Lung (tissue), 12 donors: Measurements from ENCODE around the gene B4GALT2. TPM values are rescaled to one million over a fixed set of nuclear protein-coding genes. Genes with fewer than 3 reads are reported as not detected.

Experiments
- ATAC-seq: fragments of 200-7000 bp; cut with Tn5 transposase; one replicate; pipeline ENCODE4 v1.9.1; 2020; ENCODE audit warnings: moderate number of reproducible peaks; ENCODE audit not compliant: insufficient read depth, low FRiP score
- DNase-seq, 3 donors: peaks; one replicate each; pipeline ENCODE4 v3.0.0-alpha.2; 2013 to 2017
- H3K27ac ChIP-seq, 2 donors: one replicate each; pipeline ENCODE4 v1.5.1; 2013; ENCODE audit warnings: mild to moderate bottlenecking in 2 of 2, moderate library complexity in 2 of 2, control low read depth in 1 of 2, inconsistent platforms in 1 of 2, low read depth in 1 of 2, low read length in 1 of 2
- H3K27me3 ChIP-seq, 3 donors: one replicate each; pipeline ENCODE4 v1.5.1; 2013; ENCODE audit warnings: low read length in 2 of 3; ENCODE audit not compliant: control insufficient read depth in 3 of 3, insufficient read depth in 3 of 3
- H3K36me3 ChIP-seq, 4 donors: one replicate each; pipeline ENCODE4 v1.5.1; 2013; ENCODE audit warnings: low read length in 4 of 4, mild to moderate bottlenecking in 1 of 4, moderate library complexity in 1 of 4; ENCODE audit not compliant: control insufficient read depth in 4 of 4, insufficient read depth in 4 of 4
- H3K4me1 ChIP-seq, 5 donors: one replicate each; pipeline ENCODE4 v1.5.1; 2013; ENCODE audit warnings: low read length in 5 of 5, mild to moderate bottlenecking in 2 of 5, moderate library complexity in 1 of 5; ENCODE audit not compliant: control insufficient read depth in 5 of 5, insufficient read depth in 5 of 5
- H3K4me3 ChIP-seq: one replicate; pipeline ENCODE4 v1.5.1; 2013; ENCODE audit warnings: mild to moderate bottlenecking, control low read depth, moderate library complexity
- H3K9ac ChIP-seq, 2 donors: one replicate each; pipeline ENCODE4 v1.5.1; 2013; ENCODE audit warnings: low read length in 2 of 2, control low read depth in 1 of 2; ENCODE audit not compliant: insufficient read depth in 1 of 2
- H3K9me3 ChIP-seq, 4 donors: one replicate each; pipeline ENCODE4 v1.5.1; 2013; ENCODE audit warnings: low read length in 3 of 4, mild to moderate bottlenecking in 1 of 4, moderate library complexity in 1 of 4; ENCODE audit not compliant: control insufficient read depth in 4 of 4, insufficient read depth in 3 of 4
- WGBS, 2 donors: extraction: QIAGEN DNeasy Blood & Tissue Kit; methylation state at CpG; one replicate each; pipeline ENCODE4 v1.1.7; 2013; 5-methylcytosine and 5-hydroxymethylcytosine counted together
- polyA plus RNA-seq, 2 donors: library from polyadenylated mRNA; stranded (reverse); fragments of 200-250 nt; gene quantifications; one replicate each; pipeline ENCODE4 v1.2.1, GENCODE V29; 2013
- total RNA-seq, 2 donors: library from RNA; depleted of rRNA in 1 of 2; stranded (reverse); fragments of >200 nt in 1 of 2; gene quantifications; one replicate each; pipeline ENCODE4 v1.2.1, GENCODE V29; 2014 to 2021
- TF ChIP-seq, protein P1 (sequence below): IDR thresholded peaks from 2 replicates; pipeline ENCODE4 v1.5.1; 2012; ENCODE audit warnings: mild to moderate bottlenecking; ENCODE audit errors: control extremely low read depth, extremely low read depth
- donor health status: control.
- donor health status: control.
- donor health status: Bipolar disorder and iron deficiency.
- donor health status: healthy.
- donor health status: DM: yes; HTN: yes; CAD: no.

The B4GALT2 gene
- total and polyA plus RNA-seq, 4 donors = 13.6 to 40.9 (median 30.5) TPM

DNA sequence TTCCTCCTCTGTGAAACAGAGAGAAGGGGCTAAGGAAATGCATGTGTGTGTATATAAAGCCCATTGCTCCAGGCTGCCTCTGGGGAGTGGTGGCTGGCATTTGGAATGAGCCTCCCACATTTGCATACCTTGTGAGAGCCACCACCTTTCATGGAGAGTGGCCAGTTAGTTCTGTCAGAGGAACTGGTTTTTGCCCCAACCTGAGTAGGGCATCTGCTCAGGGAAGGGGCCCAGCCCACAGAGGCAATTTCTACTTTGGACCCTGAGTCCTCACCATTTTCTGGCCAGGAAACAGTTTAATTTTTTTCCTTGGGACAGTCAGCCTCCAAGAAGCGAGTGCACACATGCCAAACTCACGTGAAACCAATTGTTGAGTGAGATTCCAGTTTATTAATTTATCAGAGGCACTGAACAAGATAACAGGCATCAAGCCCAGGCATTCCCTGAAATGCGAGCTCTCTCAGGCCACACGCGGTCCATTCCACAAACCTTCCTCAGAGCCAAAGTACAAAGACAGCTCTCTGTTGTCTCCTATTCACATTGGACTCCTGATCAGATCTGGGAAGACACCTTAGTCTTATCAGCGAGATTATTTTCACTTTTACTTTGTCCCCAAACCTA lies 53.3 kb downstream of the B4GALT2 start:
- no peak overlapping the region for H3K9ac ChIP-seq
- DNase-seq = no peak
- ATAC-seq = no peak
- peaks cover 0 to 49% (median 13%) of the 10 kb centered on the region in 5 donors for H3K4me1 ChIP-seq
- no peak overlapping the region for H3K4me3 ChIP-seq
- TF ChIP-seq, protein P1, sequence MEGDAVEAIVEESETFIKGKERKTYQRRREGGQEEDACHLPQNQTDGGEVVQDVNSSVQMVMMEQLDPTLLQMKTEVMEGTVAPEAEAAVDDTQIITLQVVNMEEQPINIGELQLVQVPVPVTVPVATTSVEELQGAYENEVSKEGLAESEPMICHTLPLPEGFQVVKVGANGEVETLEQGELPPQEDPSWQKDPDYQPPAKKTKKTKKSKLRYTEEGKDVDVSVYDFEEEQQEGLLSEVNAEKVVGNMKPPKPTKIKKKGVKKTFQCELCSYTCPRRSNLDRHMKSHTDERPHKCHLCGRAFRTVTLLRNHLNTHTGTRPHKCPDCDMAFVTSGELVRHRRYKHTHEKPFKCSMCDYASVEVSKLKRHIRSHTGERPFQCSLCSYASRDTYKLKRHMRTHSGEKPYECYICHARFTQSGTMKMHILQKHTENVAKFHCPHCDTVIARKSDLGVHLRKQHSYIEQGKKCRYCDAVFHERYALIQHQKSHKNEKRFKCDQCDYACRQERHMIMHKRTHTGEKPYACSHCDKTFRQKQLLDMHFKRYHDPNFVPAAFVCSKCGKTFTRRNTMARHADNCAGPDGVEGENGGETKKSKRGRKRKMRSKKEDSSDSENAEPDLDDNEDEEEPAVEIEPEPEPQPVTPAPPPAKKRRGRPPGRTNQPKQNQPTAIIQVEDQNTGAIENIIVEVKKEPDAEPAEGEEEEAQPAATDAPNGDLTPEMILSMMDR = no peak
- H3K27ac ChIP-seq = peak overlapping the region in 1 of 2 donors; percentile 55
- no peaks in the 10 kb centered on the region for H3K36me3 ChIP-seq
- no peaks in the 10 kb centered on the region for H3K9me3 ChIP-seq
- 54 to 83% methylated on average over 6 of the region's 6 CpGs for WGBS, 2 donors
- no peaks in the 10 kb centered on the region for H3K27me3 ChIP-seq

DNA sequence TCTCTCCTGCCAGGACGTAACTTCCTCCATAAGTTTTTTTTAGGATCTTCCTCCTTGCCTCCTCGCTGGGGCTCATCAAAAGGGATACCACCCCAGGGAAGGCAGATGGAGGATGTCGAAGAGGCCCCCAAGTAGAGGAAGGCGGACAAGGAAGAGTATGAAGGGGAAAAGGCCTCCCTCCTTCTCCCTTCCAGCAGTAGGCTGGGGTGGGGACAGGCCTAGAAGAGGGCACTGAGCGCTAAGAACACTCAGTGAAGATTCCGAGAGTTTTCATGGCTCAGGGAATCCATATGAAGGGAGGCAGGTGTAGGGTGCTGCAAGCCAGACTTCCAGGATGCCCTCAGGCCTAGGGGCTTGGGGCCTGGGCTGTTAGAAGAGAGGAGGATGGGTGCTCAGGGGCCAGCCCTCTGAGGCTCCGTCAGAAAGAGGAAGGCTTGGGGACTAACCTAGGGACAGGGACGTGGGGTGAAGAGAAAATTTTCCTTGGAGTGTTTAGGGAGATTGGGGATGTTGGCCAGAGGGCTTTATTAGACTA lies 54.1 kb downstream of the B4GALT2 start:
- WGBS, 2 donors = 78 to 87% methylated on average over 8 of the region's 8 CpGs
- no peak overlapping the region for H3K9ac ChIP-seq
- H3K4me1 ChIP-seq = peaks cover 0 to 49% (median 12%) of the 10 kb centered on the region in 5 donors
- TF ChIP-seq, protein P1 = no peak
- DNase-seq = no peak
- ATAC-seq = no peak
- H3K27ac ChIP-seq = no peak overlapping the region
- no peaks in the 10 kb centered on the region for H3K9me3 ChIP-seq
- H3K36me3 ChIP-seq = no peaks in the 10 kb centered on the region
- H3K4me3 ChIP-seq = no peak overlapping the region
- no peaks in the 10 kb centered on the region for H3K27me3 ChIP-seq

DNA sequence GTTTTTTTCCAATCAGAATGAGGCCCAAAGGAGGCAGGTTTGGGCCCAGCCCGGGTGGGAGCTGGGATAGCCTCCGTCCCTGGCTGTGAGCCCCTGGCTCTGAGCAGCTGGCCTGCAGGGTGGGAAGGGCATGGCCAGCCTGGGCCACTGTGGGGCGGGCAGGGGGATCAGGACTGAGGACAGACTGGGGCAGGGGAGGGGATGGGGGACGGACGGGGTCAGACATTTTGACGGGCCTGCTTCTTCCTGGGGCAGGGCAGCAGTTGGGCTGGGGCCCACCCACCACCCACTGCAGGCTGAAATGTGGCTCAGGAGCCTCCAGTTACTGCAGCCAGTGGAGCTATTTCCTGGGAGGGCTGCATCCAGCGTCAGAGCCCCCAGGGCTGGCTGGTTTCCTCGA lies 54.7 kb downstream of the B4GALT2 start:
- WGBS, 2 donors = 80 to 86% methylated on average over 8 of the region's 8 CpGs
- Histone ChIP-seq H3K4me3 (no peak overlapping the region), H3K27me3 (no peaks in the 10 kb centered on the region), H3K9me3 (no peaks in the 10 kb centered on the region), H3K36me3 (no peaks in the 10 kb centered on the region), H3K4me1 (peaks cover 0 to 49% (median 12%) of the 10 kb centered on the region in 5 donors), H3K27ac (no peak overlapping the region), H3K9ac (no peak overlapping the region)
- ATAC-seq = no peak
- no peak for DNase-seq
- TF ChIP-seq, protein P1 = no peak

DNA sequence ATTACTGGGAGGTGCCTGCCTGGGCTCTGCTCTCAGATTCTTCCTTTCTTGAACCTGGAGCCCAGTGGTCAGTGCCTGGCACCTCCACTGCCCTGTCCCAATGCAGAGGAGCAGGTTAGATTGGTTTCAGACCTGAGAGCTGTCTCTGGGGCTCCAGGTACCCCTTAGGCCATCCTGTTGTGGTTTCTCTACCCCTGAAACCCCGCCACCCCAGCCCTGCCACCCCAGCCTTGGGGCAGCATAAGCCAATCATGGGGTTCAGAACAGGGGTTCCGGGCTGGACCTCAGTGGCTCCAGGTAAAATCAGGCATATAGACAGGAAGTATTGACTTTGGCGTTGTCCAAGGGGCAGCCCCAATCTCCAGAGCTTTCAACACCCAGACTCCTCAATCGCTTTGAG lies 55.4 kb downstream of the B4GALT2 start:
- WGBS, 2 donors = 89 to 91% methylated on average over 4 of the region's 4 CpGs
- DNase-seq (no peak), ATAC-seq (no peak)
- Histone ChIP-seq H3K4me3 (no peak overlapping the region), H3K9me3 (no peaks in the 10 kb centered on the region), H3K36me3 (no peaks in the 10 kb centered on the region), H3K27me3 (no peaks in the 10 kb centered on the region), H3K4me1 (peaks cover 0 to 42% (median 7%) of the 10 kb centered on the region in 5 donors), H3K9ac (no peak overlapping the region), H3K27ac (no peak overlapping the region)
- TF ChIP-seq, protein P1 = no peak
